Measurements from ENCODE around the gene NXPH1.

DNA sequence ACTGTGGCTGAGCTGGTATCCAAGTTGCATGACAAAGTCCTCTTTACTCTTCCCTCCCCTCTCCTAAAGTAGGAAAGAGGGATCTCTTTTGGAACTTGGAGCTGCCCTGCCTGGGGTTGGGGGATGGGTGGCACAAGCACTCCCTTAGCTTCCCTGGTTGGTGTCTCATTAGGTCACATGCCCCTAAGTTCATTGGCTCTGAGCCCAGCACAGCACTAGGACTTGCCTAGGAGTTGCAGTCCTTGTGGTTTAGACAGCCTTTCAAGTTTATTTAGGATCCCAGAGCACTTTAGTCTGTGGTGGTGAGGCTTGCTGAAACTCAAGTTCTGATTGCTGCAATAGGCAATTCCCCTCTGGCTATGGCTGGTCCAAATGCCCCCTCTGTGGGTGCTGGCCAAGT, 281.4 kb downstream of the NXPH1 start:
- no peak for TF ChIP-seq CTCF (IDR thresholded peaks at IDR 0.05)
- no peak for TF ChIP-seq POLR2AphosphoS5 (IDR thresholded peaks at IDR 0.05)
